Muscle of leg (tissue), 11 donors: ENCODE measurements around the gene NOX3. TPM values are rescaled to one million over a fixed set of nuclear protein-coding genes. Genes with fewer than 3 reads are reported as not detected.
"Not testable (repeated sequence)": the region's sequence is repeated elsewhere in the genome, so short reads cannot be mapped to it uniquely, and the experiment has no call there.

ENCODE experiments used
- DNase-seq: peaks from one replicate; pipeline ENCODE4 v3.0.0; 2013
- H3K27ac ChIP-seq: one replicate; pipeline ENCODE4 v1.5.1; 2013; ENCODE audit warnings: mild to moderate bottlenecking, low read length, control low read depth
- H3K27me3 ChIP-seq: one replicate; pipeline ENCODE4 v1.6.1; 2013; ENCODE audit warnings: low read length; ENCODE audit not compliant: control insufficient read depth, insufficient read depth
- H3K36me3 ChIP-seq: one replicate; pipeline ENCODE4 v1.6.1; 2013; ENCODE audit warnings: low read length; ENCODE audit not compliant: control insufficient read depth, insufficient read depth
- H3K4me1 ChIP-seq: one replicate; pipeline ENCODE4 v1.6.1; 2013; ENCODE audit warnings: low read length; ENCODE audit not compliant: control insufficient read depth, insufficient read depth
- H3K4me3 ChIP-seq: one replicate; pipeline ENCODE4 v1.5.1; 2013; ENCODE audit warnings: low read length, control low read depth
- H3K9me3 ChIP-seq: replicated peaks from 2 replicates; pipeline ENCODE4 v1.6.1; 2013; ENCODE audit warnings: low read depth, low read length; ENCODE audit not compliant: control insufficient read depth
- WGBS: methylation state at CpG from one replicate; pipeline ENCODE4 v1.1.5; 2013; ENCODE audit warnings: missing lambda C conversion rate; ENCODE audit not compliant: insufficient coverage; 5-methylcytosine and 5-hydroxymethylcytosine counted together
- polyA plus RNA-seq, 8 donors: library from polyadenylated mRNA; unstranded; fragments of 120-200 nt; gene quantifications; one replicate each; pipeline versions ENCODE4 v1.2.1 to v1.2.3, GENCODE V29; 2013; ENCODE audit warnings: inconsistent platforms in 1 of 8, low replicate concordance in 1 of 8; ENCODE audit not compliant: insufficient read length in 8 of 8, insufficient read depth in 1 of 8
- total RNA-seq: library from RNA; stranded (reverse); fragments of 120-200 nt; gene quantifications from one replicate; pipeline ENCODE4 v1.2.4, GENCODE V29; 2013

Gene NOX3
- total and polyA plus RNA-seq, 9 donors: not detected

DNA sequence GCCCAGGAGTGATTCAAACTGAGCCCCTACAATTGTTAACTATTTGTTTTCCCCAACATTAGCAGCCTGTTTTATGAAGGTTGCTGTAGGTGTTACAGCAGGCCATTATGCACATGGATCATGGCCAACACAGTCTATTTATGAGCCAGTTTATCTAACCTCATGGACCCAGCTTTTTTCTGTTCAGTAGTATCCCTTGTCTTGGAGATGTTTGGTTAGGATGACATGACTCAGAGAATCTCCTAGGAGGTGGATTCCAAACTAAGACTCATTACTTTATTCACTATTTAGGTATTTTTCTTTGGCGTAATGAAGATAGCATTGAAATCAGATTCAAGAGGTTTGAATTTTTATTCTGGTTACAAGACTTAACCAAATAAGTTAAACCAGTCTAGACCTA is 78.6 kb downstream of the NOX3 start:
- Histone ChIP-seq H3K27ac (no peak overlapping the region), H3K9me3 (no peaks in the 10 kb centered on the region), H3K4me1 (no peaks in the 10 kb centered on the region), H3K36me3 (no peaks in the 10 kb centered on the region), H3K27me3 (no peaks in the 10 kb centered on the region), H3K4me3 (no peak overlapping the region)
- DNase-seq: no peak
- WGBS: no CpG with 5 or more reads among the region's 1 CpG

DNA sequence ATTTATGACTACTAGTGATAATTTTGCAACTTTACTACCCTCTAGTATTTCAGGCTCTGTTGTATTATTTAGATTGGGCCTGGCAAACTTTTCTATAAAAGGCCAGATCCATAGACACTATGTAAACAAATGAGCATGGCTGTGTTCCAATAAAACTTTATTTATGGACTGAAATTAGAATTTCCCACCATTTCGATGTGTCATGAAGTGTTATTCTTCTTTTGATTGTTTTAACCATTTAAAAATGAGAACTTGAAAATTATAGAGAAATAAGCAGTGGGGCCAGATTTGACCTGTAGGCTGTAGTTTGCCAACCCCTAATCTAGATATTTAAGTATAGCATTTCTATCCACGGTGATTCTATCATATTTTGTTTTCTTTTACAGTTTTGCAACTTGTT is 79.8 kb downstream of the NOX3 start:
- Histone ChIP-seq H3K4me1 (no peaks in the 10 kb centered on the region), H3K27ac (no peak overlapping the region), H3K36me3 (no peaks in the 10 kb centered on the region), H3K4me3 (no peak overlapping the region), H3K9me3 (no peaks in the 10 kb centered on the region), H3K27me3 (no peaks in the 10 kb centered on the region)
- no CpG with 5 or more reads among the region's 2 CpGs for WGBS
- DNase-seq: no peak

DNA sequence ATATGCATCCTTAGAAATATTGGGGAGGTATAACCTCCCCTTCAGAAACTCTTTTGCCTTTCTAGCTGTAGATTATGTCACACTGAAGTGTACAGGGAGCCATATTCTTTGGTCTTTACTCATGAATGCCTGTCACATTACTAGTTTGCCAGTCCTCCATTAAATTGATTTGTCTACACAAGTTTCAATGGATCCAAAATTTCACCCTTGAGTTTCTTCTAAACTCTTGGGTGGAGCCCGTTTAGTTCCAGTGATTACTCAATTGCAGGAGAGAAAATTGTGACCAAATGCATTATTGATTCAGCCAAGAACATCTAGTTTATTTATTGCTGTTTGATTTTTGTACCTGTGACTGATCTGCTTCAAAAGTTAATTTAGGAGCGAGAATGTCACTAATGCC is 81.0 kb downstream of the NOX3 start:
- no peaks in the 10 kb centered on the region for H3K27me3 ChIP-seq
- no peaks in the 10 kb centered on the region for H3K36me3 ChIP-seq
- WGBS: no CpG with 5 or more reads among the region's 2 CpGs
- H3K9me3 ChIP-seq: no peaks in the 10 kb centered on the region
- H3K27ac ChIP-seq: no peak overlapping the region
- no peak overlapping the region for H3K4me3 ChIP-seq
- H3K4me1 ChIP-seq: no peaks in the 10 kb centered on the region
- no peak for DNase-seq

GRCh38 chr6:155373276-155373675 is 82.4 kb downstream of the NOX3 start:
- no peak for DNase-seq
- Histone ChIP-seq H3K4me1 (no peaks in the 10 kb centered on the region), H3K27me3 (no peaks in the 10 kb centered on the region), H3K27ac (no peak overlapping the region), H3K36me3 (no peaks in the 10 kb centered on the region), H3K9me3 (no peaks in the 10 kb centered on the region), H3K4me3 (no peak overlapping the region)
- no CpG with 5 or more reads among the region's 3 CpGs for whole genome bisulfite sequencing

- WGBS: 79% methylated on average over 2 of the region's 4 CpGs
- Histone ChIP-seq H3K4me1 (no peaks in the 10 kb centered on the region), H3K27ac (no peak overlapping the region), H3K4me3 (no peak overlapping the region), H3K27me3 (no peaks in the 10 kb centered on the region), H3K9me3 (no peaks in the 10 kb centered on the region), H3K36me3 (no peaks in the 10 kb centered on the region)
- DNase-seq: no peak
These were observed 83.4 kb downstream of the NOX3 start for GRCh38 chr6:155372256-155372655.

DNA sequence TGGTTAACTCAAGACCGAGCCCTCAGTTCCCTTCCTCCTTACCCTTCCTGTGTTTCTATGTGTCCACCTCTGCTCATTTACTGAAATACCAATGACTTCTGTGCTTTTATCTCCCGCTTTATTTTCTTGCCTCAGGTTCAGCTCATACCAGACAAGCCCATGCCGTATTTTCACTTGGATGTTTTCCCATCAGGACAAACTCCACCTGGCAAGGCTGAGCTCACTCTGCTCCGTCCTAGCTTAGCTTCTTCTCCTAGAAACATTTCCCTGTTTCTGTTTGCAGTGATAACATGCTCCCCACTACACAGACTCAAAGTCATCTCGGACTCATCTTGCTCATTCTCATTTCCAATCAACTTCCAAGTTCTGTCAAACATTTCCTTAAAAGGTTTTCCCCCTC is 84.4 kb downstream of the NOX3 start:
- 67% methylated on average over 5 of the region's 5 CpGs for WGBS
- no peaks in the 10 kb centered on the region for H3K9me3 ChIP-seq
- H3K27me3 ChIP-seq: no peaks in the 10 kb centered on the region
- no peaks in the 10 kb centered on the region for H3K4me1 ChIP-seq
- H3K36me3 ChIP-seq: no peaks in the 10 kb centered on the region
- no peak overlapping the region for H3K27ac ChIP-seq
- H3K4me3 ChIP-seq: no peak overlapping the region
- DNase-seq: no peak

DNA sequence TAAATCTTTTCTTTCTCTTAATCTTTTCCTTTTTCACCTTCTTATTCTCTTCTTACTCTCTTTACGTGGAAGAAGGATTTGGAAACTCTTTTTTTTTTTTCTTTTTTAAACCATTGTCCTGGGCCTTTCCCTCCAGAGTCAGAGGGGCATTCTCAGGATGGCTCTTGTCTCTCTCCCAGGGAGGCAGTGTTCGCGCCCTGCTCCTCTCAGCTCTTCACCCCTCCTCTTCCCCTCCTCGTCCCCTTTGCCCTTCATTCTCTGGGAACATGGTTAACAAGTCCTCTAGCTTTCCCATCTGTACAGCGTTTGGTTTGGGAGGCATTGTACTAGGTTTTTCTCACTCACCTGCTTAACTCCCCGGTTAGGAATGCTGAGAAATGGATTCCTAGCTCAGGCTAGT is 89.3 kb downstream of the NOX3 start:
- WGBS: 77% methylated on average over 3 of the region's 6 CpGs
- H3K36me3 ChIP-seq: no peaks in the 10 kb centered on the region
- no peak overlapping the region for H3K4me3 ChIP-seq
- no peaks in the 10 kb centered on the region for H3K4me1 ChIP-seq
- no peak for DNase-seq
- no peaks in the 10 kb centered on the region for H3K27me3 ChIP-seq
- no peaks in the 10 kb centered on the region for H3K9me3 ChIP-seq
- H3K27ac ChIP-seq: no peak overlapping the region

DNA sequence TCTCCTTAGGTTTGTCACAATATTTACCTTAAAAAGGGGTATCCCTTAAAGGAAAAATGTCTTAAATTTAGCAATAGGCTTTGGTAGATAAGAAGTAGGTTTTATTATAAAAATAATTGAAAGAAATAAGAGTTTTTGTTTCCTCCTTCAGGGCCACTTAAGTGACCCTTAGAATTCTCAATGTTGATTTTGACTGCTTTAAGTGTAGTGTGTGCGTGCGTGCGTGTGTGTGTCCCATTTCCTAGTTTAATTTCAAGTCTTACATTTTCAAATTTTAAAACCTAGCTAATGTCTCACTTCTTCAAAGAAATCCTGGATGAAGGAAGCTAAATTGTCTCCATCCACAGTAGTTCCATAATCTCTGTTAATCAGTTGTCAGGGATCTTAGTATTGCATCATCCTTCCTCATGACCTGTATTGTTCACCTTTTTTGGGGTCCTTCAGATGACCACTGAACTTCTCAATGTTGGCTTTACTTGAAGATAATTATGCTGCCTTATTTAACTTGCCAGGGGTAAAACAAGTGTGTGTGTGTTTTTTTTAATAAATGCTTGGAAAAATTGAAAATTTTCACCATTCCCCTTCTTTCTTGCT is 90.7 kb downstream of the NOX3 start:
- Histone ChIP-seq H3K9me3 (no peaks in the 10 kb centered on the region), H3K4me3 (no peak overlapping the region), H3K27me3 (no peaks in the 10 kb centered on the region), H3K36me3 (no peaks in the 10 kb centered on the region), H3K27ac (no peak overlapping the region), H3K4me1 (no peaks in the 10 kb centered on the region)
- WGBS: no CpG with 5 or more reads among the region's 3 CpGs
- DNase-seq: no peak

DNA sequence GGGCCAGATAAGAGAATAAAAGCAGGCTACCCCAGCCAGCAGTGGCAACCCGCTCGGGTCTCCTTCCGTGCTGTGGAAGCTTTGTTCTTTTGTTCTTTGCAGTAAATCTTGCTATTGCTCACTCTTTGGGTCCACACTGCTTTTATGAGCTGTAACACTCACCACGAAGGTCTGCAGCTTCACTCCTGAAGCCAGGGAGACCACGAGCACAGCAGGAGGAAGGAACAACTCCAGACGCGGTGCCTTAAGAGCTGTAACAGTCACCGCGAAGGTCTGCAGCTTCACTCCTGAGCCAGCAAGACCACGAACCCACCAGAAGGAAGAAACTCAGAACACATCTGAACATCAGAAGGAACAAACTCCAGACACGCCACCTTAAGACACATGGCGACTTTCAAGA is 91.6 kb downstream of the NOX3 start:
- not testable (repeated sequence) for H3K4me1 ChIP-seq
- no CpG with 5 or more reads among the region's 12 CpGs for WGBS

DNA sequence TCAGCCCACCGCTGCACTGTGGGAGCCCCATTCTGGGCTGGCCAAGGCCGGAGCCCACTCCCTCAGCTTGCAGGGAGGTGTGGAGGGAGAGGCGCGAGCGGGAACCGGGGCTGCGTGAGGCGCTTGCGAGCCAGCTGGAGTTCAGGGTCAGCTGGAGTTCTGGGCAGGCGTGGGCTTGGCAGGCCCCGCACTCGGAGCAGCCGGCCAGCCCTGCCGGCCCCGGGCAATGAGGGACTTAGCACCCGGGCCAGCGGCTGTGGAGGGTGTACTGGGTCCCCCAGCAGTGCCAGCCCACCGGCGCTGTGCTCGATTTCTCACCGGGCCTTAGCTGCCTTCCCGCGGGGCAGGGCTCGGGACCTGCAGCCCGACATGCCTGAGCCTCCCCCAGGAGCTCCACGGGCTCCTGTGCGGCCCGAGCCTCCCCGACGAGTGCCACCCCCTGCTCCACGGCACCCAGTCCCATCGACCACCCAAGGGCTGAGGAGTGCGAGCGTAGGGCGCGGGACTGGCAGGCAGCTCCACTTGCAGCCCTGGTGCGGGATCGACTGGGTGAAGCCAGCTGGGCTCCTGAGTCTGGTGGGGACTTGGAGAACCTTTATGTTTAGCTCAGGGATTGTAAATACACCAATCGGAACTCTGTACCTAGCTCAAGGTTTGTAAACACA is 92.5 kb downstream of the NOX3 start:
- not testable (repeated sequence) for H3K36me3 ChIP-seq, H3K4me3 ChIP-seq, H3K9me3 ChIP-seq, H3K4me1 ChIP-seq, H3K27ac ChIP-seq, H3K27me3 ChIP-seq, DNase-seq
- WGBS: 94% methylated on average over 20 of the region's 39 CpGs

More for the DNA sequence above, 91.6 kb downstream of the NOX3 start:
- H3K36me3 ChIP-seq, H3K27ac ChIP-seq, H3K4me3 ChIP-seq, DNase-seq, H3K9me3 ChIP-seq, H3K27me3 ChIP-seq: not testable (repeated sequence)

DNA sequence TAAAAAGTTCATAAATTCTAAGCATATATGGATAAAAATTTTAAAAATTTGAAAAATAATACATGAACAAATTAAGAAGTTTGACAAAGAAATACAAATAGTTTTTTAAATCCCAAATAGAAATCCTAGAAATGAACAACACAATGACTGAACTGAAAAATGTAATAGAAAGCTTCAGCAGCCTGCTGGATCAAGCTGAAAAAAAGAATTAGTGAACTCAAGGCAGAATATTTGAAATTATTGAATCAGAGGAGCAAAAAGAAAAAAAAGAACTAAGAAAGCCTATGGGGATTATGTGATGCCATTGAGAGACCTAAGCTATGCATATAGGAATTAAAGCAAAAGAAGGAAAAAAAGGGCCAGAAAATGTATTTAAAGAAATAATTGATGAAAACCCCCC is 101.5 kb downstream of the NOX3 start:
- no peak overlapping the region for H3K4me3 ChIP-seq
- H3K27me3 ChIP-seq: no peaks in the 10 kb centered on the region
- H3K9me3 ChIP-seq: peaks cover 10% of the 10 kb centered on the region
- DNase-seq: no peak
- H3K27ac ChIP-seq: no peak overlapping the region
- no peaks in the 10 kb centered on the region for H3K4me1 ChIP-seq
- no peaks in the 10 kb centered on the region for H3K36me3 ChIP-seq
